GM19025 (cell line): ENCODE measurements around the gene KDM3B.
"Not testable (repeated sequence)": the region's sequence is repeated elsewhere in the genome, so short reads cannot be mapped to it uniquely, and the experiment has no call there.

Experiments
- ATAC-seq: cut with Tn5 transposase; IDR thresholded peaks from one replicate; pipeline ENCODE4 v1.9.1; 2021; ENCODE audit warnings: mild to moderate bottlenecking, low read depth, moderate library complexity; ENCODE audit not compliant: unreplicated experiment

Gene KDM3B

GRCh38 chr5:138389332-138389731 is 36.8 kb downstream of the KDM3B start:
- ATAC-seq: no peak

DNA sequence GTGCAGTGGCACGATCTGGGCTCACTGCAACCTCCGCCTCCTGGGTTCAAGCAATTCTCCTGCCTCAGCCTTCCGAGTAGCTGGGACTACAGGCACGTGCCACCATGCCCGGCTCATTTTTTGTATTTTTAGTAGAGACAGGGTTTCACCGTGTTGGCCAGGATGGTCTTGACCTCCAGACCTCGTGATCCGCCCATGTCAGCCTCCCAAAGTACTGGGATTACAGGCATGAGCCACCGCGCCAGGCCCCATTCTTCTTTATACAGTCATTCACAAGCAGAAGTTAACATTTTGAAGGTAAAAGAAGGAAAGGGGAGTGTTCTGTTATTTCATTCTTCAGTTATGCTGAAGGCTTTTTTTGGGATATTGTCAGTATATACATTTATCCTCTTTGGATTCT is 37.4 kb downstream of the KDM3B start:
- ATAC-seq: not testable (repeated sequence)

- ATAC-seq: no peak
Measured at GRCh38 chr5:138391859-138392386, 39.4 kb downstream of the KDM3B start.

GRCh38 chr5:138402640-138403039 is 50.2 kb downstream of the KDM3B start:
- ATAC-seq: peak; percentile 82

DNA sequence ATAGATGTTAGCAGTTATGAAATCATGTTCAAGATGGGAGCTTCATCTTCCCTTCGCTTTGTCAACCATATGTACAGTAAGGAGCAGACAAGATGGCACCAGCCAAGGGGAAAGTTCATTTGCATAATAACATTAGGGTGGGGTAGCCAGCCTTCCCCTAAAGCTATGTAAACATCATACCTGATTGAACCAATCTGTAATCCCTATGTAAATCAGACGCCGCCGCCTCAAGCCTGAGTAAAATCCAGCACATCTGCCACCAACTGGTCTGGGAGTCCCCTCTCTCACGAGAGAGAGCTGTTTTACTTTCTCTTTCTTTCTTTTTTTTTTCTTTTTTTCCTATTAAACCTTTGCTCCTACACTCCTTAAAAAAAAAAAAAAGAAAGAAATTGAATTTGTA is 55.5 kb downstream of the KDM3B start:
- ATAC-seq: no peak

GRCh38 chr5:138410996-138411640 is 58.6 kb downstream of the KDM3B start:
- ATAC-seq: not testable (repeated sequence)

- ATAC-seq: no peak
Measured at GRCh38 chr5:138418444-138418843, 66.0 kb downstream of the KDM3B start.

DNA sequence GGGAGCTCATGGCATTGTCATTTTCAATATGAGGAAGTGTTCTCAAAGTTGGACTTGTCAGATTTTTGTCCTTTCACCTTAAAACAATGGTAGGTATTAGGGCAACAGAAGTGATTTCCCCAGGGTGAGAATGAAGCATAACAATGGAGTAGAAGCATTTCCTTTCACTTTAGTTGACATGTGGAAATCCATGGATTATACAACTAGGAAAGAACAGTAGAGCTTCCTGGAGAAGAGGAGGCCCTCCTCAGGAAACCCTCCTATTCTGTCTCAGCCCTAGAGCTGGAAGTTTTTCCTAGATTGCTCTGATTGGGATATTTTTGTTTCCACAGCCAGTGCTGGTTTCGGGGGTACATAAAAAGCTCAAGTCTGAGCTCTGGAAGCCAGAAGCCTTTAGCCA is 72.6 kb downstream of the KDM3B start:
- no peak for ATAC-seq

- no peak for ATAC-seq
Measured at GRCh38 chr5:138435943-138436342, 83.5 kb downstream of the KDM3B start.

GRCh38 chr5:138438003-138438723 is 85.7 kb downstream of the KDM3B start:
- no peak for ATAC-seq

- peak; percentile 78 for ATAC-seq
Measured at GRCh38 chr5:138438724-138439476, 86.4 kb downstream of the KDM3B start, which contains the start of gene REEP2. Gene REEP2, plus strand, starts transcription at chr5:138439057. Its CDS starts 152 bp downstream, at chr5:138439209.

- ATAC-seq: no peak
Measured at GRCh38 chr5:138439477-138440158, 87.1 kb downstream of the KDM3B start.

DNA sequence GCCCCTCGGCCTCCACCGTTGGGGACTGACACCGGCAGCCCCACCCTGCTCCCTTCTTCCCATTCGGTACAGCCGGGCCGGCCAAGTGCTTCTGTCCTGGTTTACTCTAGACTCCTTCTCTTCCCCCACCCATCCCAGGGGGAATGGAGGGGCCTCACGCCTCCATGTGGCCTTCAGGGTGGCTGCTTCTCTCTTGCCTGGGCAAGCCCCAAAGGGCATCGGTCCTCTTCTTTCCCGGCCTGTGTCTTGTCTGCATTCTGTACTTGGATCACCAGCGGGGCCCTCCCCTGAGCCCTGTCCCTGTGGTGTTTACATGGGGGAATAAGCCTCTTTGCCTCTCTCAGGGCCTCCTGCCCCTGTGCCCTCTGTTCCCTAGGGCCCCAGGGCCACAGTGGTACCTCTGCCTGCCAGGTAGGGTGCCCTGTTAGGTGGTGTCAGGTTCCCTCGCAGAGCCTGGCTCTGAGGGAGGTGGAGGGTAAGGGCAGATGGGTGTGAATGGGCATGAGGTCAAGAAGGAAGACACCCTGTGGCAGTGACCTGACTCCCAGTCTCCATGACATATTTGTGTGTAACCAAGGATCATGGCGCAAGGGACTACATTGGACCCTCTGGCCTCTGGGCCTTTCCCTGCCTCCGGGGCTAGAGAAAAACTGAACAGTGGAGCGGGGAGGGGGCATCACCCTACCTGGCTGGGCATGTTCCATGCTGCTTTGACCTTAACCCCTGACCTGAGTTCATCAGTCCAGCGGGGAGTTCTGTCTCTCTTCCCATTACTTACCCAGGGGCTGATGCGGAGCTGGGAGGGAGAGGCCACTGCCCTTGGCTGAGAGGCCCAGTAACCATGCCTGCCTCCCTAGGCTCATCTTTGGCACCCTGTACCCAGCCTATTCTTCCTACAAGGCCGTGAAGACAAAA is 87.9 kb downstream of the KDM3B start:
- ATAC-seq: no peak

DNA sequence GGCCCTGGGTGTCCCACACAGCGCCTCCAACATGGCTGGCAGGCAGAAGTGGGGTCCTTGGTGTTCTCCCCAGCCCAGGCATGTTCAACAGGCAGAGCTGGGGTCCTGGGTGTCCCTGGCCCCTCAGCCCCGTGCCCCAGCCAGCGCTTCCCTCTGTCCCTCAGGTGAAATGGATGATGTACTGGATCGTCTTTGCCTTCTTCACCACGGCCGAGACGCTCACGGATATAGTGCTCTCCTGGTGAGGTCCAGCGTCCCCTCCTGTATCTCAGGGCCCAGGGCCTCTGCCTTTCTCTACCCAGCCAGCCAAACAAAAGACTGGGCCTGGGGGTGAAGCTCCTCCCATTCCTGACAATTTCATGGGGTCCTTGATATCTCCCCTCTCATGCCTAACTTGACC is 88.7 kb downstream of the KDM3B start:
- no peak for ATAC-seq

DNA sequence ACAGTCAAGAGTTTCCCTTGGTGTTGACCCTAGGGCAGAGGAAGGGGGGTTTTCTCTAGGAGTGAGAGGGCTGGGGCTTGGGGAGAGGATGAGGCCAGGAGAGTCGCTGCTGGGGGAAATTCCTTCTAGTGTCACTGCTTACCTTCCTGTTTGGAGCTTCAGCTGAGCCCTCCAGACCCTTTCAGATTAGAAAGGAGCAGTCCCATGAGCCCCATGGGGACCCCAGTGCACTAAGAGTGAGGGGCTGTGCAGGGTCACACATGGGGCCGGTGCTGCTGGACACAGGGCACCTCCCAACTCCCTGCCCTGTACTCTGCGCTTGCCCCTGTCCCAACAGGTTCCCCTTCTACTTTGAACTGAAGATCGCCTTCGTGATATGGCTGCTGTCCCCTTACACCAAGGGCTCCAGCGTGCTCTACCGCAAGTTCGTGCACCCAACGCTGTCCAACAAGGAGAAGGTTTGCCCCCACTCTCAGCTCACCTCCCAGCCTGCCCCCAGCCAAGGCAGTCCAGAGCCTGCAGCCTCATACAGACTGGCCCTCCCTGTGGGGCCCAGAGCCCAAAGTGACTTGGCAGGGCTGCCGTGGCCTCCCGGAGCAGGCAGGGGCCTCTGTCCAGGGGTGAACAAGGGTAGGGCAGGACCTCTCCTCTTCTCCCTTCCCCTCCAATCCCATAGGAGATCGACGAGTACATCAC is 91.7 kb downstream of the KDM3B start:
- ATAC-seq: no peak

GRCh38 chr5:138444774-138445546 is 92.5 kb downstream of the KDM3B start:
- ATAC-seq: no peak

DNA sequence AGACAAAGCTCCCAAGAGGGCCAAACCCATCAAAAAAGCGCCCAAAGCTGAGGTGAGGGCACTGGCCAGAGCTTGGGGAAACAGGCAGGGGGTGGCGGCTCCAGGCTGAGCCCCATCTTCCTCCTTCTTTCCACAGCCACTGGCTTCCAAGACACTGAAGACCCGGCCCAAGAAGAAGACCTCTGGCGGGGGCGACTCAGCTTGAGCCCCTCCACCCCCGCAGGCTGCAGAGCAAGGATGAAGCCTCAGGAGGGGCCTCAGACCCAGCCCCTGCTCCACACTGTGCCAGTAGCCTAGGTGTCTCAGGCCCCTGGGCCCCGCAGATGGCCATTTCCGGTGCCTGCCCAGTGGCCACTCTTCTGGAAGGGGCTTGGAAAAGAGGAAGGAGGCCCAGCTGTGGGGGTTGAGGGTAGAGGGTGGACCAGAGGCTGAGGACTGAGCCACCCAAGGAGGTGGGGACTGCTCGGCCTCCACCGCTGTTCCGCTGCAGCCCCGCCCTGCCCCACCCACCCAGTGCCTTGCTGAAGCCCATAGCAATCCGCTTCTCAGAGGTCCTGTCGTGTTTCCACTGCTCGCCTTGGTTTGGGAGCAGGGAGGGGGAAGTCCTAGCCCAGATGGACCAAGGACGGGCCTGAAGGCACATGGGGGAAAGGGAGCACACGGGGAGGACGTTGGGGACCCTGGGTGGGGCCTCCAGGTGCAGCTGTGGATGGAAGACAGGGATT is 93.2 kb downstream of the KDM3B start:
- ATAC-seq: no peak

DNA sequence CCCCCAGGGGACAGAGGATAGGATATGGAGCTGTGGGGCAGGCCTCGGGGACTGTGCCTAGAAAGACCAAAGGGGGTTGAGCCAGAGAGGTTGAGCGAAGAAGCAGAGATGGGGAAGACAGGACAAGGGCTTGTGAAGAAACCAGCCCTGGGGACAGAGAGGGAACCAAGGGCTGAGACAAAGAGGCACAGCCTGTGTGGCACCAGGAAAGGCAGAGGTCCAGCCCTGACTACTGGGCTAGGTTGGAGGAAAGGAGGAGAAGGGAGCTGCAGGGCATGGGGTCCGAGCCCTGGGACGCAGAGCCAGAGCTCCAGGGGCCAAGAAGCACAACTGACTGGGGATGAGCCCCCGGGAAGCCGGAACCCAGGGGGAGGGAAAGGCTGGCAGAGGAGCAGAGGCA is 95.6 kb downstream of the KDM3B start:
- ATAC-seq: no peak
